GM23338 (cell line): ENCODE data around the gene EXOC4.

Experiments
- CREB1 ChIP-seq: fragments of 250-450 bp; sonication (Bioruptor Pico); IDR thresholded peaks from 2 replicates; pipeline ENCODE4 v1.5.0; 2020; ENCODE audit warnings: low read depth, mild to moderate bottlenecking, moderate library complexity
- CTCF ChIP-seq, 2 experiments: fragments of 200-600 bp in 1 of 2; sonication (generic) in 1 of 2; conservative IDR thresholded peaks; 2 replicates each; pipeline versions ENCODE4 v1.5.1 to v1.6.1; 2016 to 2017; ENCODE audit warnings: antibody characterized with exemption in 2 of 2, low read depth in 2 of 2, mild to moderate bottlenecking in 2 of 2, moderate library complexity in 1 of 2
- ETS1 ChIP-seq: IDR thresholded peaks from 2 replicates; pipeline ENCODE4 v1.6.1; 2016; ENCODE audit warnings: antibody characterized with exemption
- EZH2 ChIP-seq: fragments of 200-600 bp; sonication (generic); IDR thresholded peaks from one replicate; pipeline ENCODE4 v1.8.0; 2017; ENCODE audit warnings: antibody characterized with exemption, mild to moderate bottlenecking, low read depth; ENCODE audit not compliant: unreplicated experiment
- POLR2AphosphoS5 ChIP-seq: IDR thresholded peaks from 2 replicates; pipeline ENCODE4 v1.6.1; 2016; ENCODE audit warnings: antibody characterized with exemption, low read depth
- REST ChIP-seq: IDR thresholded peaks from one replicate; pipeline ENCODE4 v1.6.1; 2018; ENCODE audit warnings: antibody characterized with exemption; ENCODE audit not compliant: unreplicated experiment
- ZNF462 ChIP-seq: fragments of 250-450 bp; sonication (Bioruptor Pico); IDR thresholded peaks from 2 replicates; pipeline ENCODE4 v1.5.0; 2020; ENCODE audit warnings: mild to moderate bottlenecking, moderate library complexity

GRCh38 chr7:133429371-133429770 is 176.5 kb downstream of the EXOC4 start:
- TF ChIP-seq POLR2AphosphoS5 (no peak), REST (no peak), CTCF (conservative IDR thresholded peaks at IDR 0.05; ENCODE audit: low read depth in 2 of 2) (no peak), ETS1 (no peak), EZH2 (no peak), CREB1 (CRISPR knock-in tag) (no peak), ZNF462 (CRISPR knock-in tag) (no peak)
